K562 (cell line): ENCODE measurements around the gene STRADB. TPM values are rescaled to one million over a fixed set of nuclear protein-coding genes. Genes with fewer than 3 reads are reported as not detected.
A peak's percentile ranks its signal among the peaks of the same experiment; 100 is the strongest.

ENCODE experiments used
- ATAC-seq: fragments of 200-7000 bp; cut with Tn5 transposase; 3 replicates; pipeline ENCODE4 v1.9.1; 2020; ENCODE audit warnings: moderate library complexity
- BruUV-seq: library from RNA; stranded (reverse); fragments of 400-500 nt; replicated peaks from 2 replicates; lab custom pipeline; 2021; lab: Mats Ljungman, UMichigan
- CTCF ChIA-PET: fragments of 300-600 bp; formaldehyde crosslinking; extraction: SDS; loops from one replicate; lab custom pipeline; 2021; ENCODE audit warnings: low intra/inter-chr PET ratio; lab: Yijun Ruan, JAX
- POLR2A ChIA-PET: fragments of 300-600, 350-650 bp; sonication (Branson Sonifier 250); formaldehyde crosslinking; extraction: SDS; loops from one replicate; lab custom pipeline; 2021; ENCODE audit warnings: antibody characterized with exemption, inconsistent platforms; lab: Yijun Ruan, JAX
- DNase-seq, 4 experiments: peaks; one replicate each; pipeline versions ENCODE4 v3.0.0 to v3.0.0-alpha.2; 2011 to 2018; ENCODE audit warnings: low spot score in 3 of 4, mixed read lengths in 3 of 4; ENCODE audit errors: extremely low read depth in 1 of 4
- FAIRE-seq: peaks from 2 replicates; lab custom pipeline; 2011; peaks lifted over from hg19 to GRCh38; lab: Jason Lieb, UNC
- H2AFZ ChIP-seq: 2 replicates; pipeline ENCODE4 v1.6.0; 2011; ENCODE audit warnings: low read depth, low read length, control low read depth, inconsistent platforms
- H3K27ac ChIP-seq: fragments of 200-600 bp; 3 replicates; pipeline ENCODE4 v1.8.0; 2011; ENCODE audit warnings: low read depth, mild to moderate bottlenecking, control low read depth, inconsistent platforms, low read length, moderate library complexity, mixed read lengths; ENCODE audit errors: extremely low read depth
- H3K27me3 ChIP-seq, 2 experiments: fragments of 300-600 bp in 1 of 2; 2 replicates in 1 of 2; 3 replicates in 1 of 2; pipeline versions ENCODE4 v1.6.0 to v1.8.0; 2011; ENCODE audit warnings: inconsistent platforms in 2 of 2, low read length in 2 of 2, mild to moderate bottlenecking in 1 of 2, mixed read lengths in 1 of 2, moderate library complexity in 1 of 2; ENCODE audit not compliant: control insufficient read depth in 2 of 2, insufficient read depth in 2 of 2
- H3K36me3 ChIP-seq: fragments of 300-600 bp; 3 replicates; pipeline ENCODE4 v1.8.0; 2011; ENCODE audit warnings: mild to moderate bottlenecking, low read length, inconsistent platforms; ENCODE audit not compliant: control insufficient read depth, insufficient read depth
- H3K4me1 ChIP-seq, 2 experiments: fragments of 200-600 bp in 1 of 2; replicated peaks in 1 of 2; 2 replicates in 1 of 2; 3 replicates in 1 of 2; pipeline versions ENCODE4 v1.5.1 to v1.8.0; 2011; ENCODE audit warnings: inconsistent platforms in 2 of 2, low read length in 2 of 2, mild to moderate bottlenecking in 1 of 2, mixed read lengths in 1 of 2, moderate library complexity in 1 of 2; ENCODE audit not compliant: control insufficient read depth in 2 of 2, insufficient read depth in 2 of 2
- H3K4me2 ChIP-seq: 2 replicates; pipeline ENCODE4 v1.6.1; 2011; ENCODE audit warnings: low read length, control low read depth, inconsistent platforms, mixed read lengths; ENCODE audit not compliant: insufficient read depth
- H3K4me3 ChIP-seq: fragments of 200-600 bp; sonication (generic), shearing (Covaris generic); 2 replicates; pipeline ENCODE4 v1.5.1; 2016; ENCODE audit warnings: control low read depth, inconsistent platforms
- H3K79me2 ChIP-seq: fragments of 200-600 bp; 3 replicates; pipeline ENCODE4 v1.8.0; 2011; ENCODE audit warnings: low read length, inconsistent platforms; ENCODE audit not compliant: control insufficient read depth, insufficient read depth
- H3K9ac ChIP-seq, 2 experiments: 2 replicates each; pipeline versions ENCODE4 v1.6.0 to v1.6.1; 2011; ENCODE audit warnings: low read depth in 2 of 2, low read length in 2 of 2, control low read depth in 1 of 2, inconsistent platforms in 1 of 2, mild to moderate bottlenecking in 1 of 2, mixed read lengths in 1 of 2; ENCODE audit not compliant: insufficient read depth in 1 of 2
- H3K9me1 ChIP-seq: one replicate; pipeline ENCODE4 v1.6.0; 2011; ENCODE audit warnings: inconsistent platforms, mild to moderate bottlenecking, low read length, moderate library complexity; ENCODE audit not compliant: control insufficient read depth, insufficient read depth
- H3K9me3 ChIP-seq: replicated peaks from 2 replicates; pipeline ENCODE4 v1.5.1; 2011; ENCODE audit warnings: low read depth, low read length, inconsistent platforms; ENCODE audit not compliant: control insufficient read depth, insufficient read depth
- H4K20me1 ChIP-seq: replicated peaks from 2 replicates; pipeline ENCODE4 v1.6.1; 2011; ENCODE audit warnings: low read length, inconsistent platforms, mixed read lengths; ENCODE audit not compliant: control insufficient read depth, insufficient read depth
- ATF3 ChIP-seq, 2 experiments: fragments of 450-650 bp in 1 of 2; sonication (generic) in 1 of 2; formaldehyde crosslinking in 1 of 2; IDR thresholded peaks in 1 of 2; conservative IDR thresholded peaks in 1 of 2; 2 replicates each; pipeline versions ENCODE4 v1.6.1 to v1.8.1; 2016 to 2023; ENCODE audit warnings: mild to moderate bottlenecking in 2 of 2, moderate library complexity in 2 of 2, inconsistent platforms in 1 of 2, missing genetic modification reagents in 1 of 2
- BRD4 ChIP-seq: fragments of 200-600 bp; sonication (generic); IDR thresholded peaks from 2 replicates; pipeline ENCODE4 v1.6.1; 2017; ENCODE audit warnings: inconsistent platforms
- GABPA ChIP-seq: fragments of 200-800 bp; sonication (Bioruptor generic); conservative IDR thresholded peaks from 2 replicates; pipeline ENCODE4 v1.6.1; 2016; ENCODE audit warnings: low read depth, missing genetic modification characterization, missing compliant biosample characterization
- IFI16 ChIP-seq: fragments of 250-450 bp; sonication (Bioruptor Pico); IDR thresholded peaks from 2 replicates; pipeline ENCODE4 v2.1.2; 2022; ENCODE audit warnings: mild to moderate bottlenecking, inconsistent platforms
- KDM1A ChIP-seq, 2 experiments: fragments of 450-650 bp; IDR thresholded peaks; 2 replicates each; pipeline ENCODE4 v1.6.1; 2016; ENCODE audit warnings: mild to moderate bottlenecking in 2 of 2
- KLF1 ChIP-seq: fragments of 450-650 bp; IDR thresholded peaks from 2 replicates; pipeline ENCODE4 v1.6.1; 2016; ENCODE audit warnings: missing genetic modification characterization, missing compliant biosample characterization
- NCOR1 ChIP-seq: fragments of 450-650 bp; IDR thresholded peaks from 2 replicates; pipeline ENCODE4 v1.6.1; 2016; ENCODE audit warnings: mild to moderate bottlenecking, moderate library complexity
- ZFX ChIP-seq: sonication (generic); formaldehyde crosslinking; IDR thresholded peaks from 2 replicates; pipeline ENCODE4 v1.8.0; 2022; ENCODE audit warnings: mild to moderate bottlenecking, missing genetic modification reagents, moderate library complexity
- ZKSCAN8 ChIP-seq: fragments of 200-800 bp; sonication (Bioruptor generic); IDR thresholded peaks from 2 replicates; pipeline ENCODE4 v1.6.1; 2016; ENCODE audit warnings: missing genetic modification characterization, missing compliant biosample characterization
- ZNF583 ChIP-seq: fragments of 250-450 bp; sonication (Bioruptor Pico); IDR thresholded peaks from 2 replicates; pipeline ENCODE4 v1.4.0; 2020
- WGBS: fragments of 100-300 bp; shearing (Covaris generic); methylation state at CpG from one replicate; pipeline ENCODE4 v1.1.6; 2016; ENCODE audit warnings: low coverage, mixed read lengths; ENCODE audit not compliant: insufficient coverage; ENCODE audit errors: missing lambda C conversion rate; 5-methylcytosine and 5-hydroxymethylcytosine counted together
- in situ Hi-C: fragments of 300-500 bp; cut with MboI; formaldehyde crosslinking; loops from 4 replicates; pipeline ENCODE4 v1.15.0; 2018; ENCODE audit warnings: inconsistent platforms, mixed read lengths
- intact Hi-C: fragments of 100-400 bp; cut with micrococcal nuclease; formaldehyde crosslinking; loops from 2 replicates; pipeline ENCODE4 v1.14.2; 2022
- polyA plus RNA-seq, 8 experiments: library from polyadenylated mRNA; depleted of rRNA in 4 of 8; stranded (reverse) in 5 of 8; unstranded in 3 of 8; fragments of >200 nt; fragmentation: Nextera tagmentation in 2 of 8; fragmentation: Illumina TruSeq in 1 of 8; extraction: Ambion mirVana in 2 of 8; extraction: Trizol in 1 of 8; gene quantifications; 2 replicates each; pipeline versions ENCODE4 v1.2.1 to v1.2.3, GENCODE V29; 2011 to 2014; ENCODE audit warnings: inconsistent platforms in 1 of 8, missing spikeins in 1 of 8
- total RNA-seq, 7 experiments: library from RNA; depleted of rRNA in 6 of 7; stranded (reverse); fragments of >200 nt in 6 of 7; fragmentation: Illumina TruSeq in 2 of 7; extraction: Trizol in 2 of 7; gene quantifications; 2 replicates each; pipeline versions ENCODE4 v1.2.1 to v1.2.3, GENCODE V29; 2011 to 2021; ENCODE audit warnings: low replicate concordance in 1 of 7

The STRADB gene
- total and polyA plus RNA-seq, 9 of the 15 experiments (the other 6 are each of a cell fraction or from before 2014, with no cell fraction given) = 6.9 to 30.6 (median 15.7) TPM

GRCh38 chr2:201452058-201452921 lies 750 bp downstream of the STRADB start:
- DNase-seq = peak in 1 of 4 experiments; percentile 29
- ChIA-PET CTCF (no interaction called here), POLR2A (interaction anchor here (0.6 to 2.0 kb wide), 7 partner anchors 11 to 368 kb away, joined by 3 to 17 read pairs (median 3); no protein-coding TSS in a partner anchor)
- intact Hi-C loops = loop anchor here (5.0 kb wide), 1 partner anchor 45 kb away; no protein-coding TSS in a partner anchor
- H3K79me2 ChIP-seq = peaks cover 21% of the 10 kb centered on the region
- in situ Hi-C loops = no loop called here
- no peaks in the 10 kb centered on the region for H3K27me3 ChIP-seq
- H3K4me3 ChIP-seq = peak overlapping the region; percentile 98
- H3K27ac ChIP-seq = peak overlapping the region; percentile 65; the same call in 2 of the 3 replicates
- ATAC-seq = peak; percentile 59; the same call in 2 of the 3 replicates
- 11% methylated on average over 26 of the region's 49 CpGs for WGBS
- no peaks in the 10 kb centered on the region for H3K9me1 ChIP-seq
- peak overlapping the region; percentile 69 to 96 for H3K9ac ChIP-seq
- no peaks in the 10 kb centered on the region for H3K9me3 ChIP-seq
- TSS peak; percentile 56 for BruUV-seq
- H3K4me2 ChIP-seq = peak overlapping the region; percentile 76
- no peak for FAIRE-seq
- H3K4me1 ChIP-seq = peaks cover 7 to 10% of the 10 kb centered on the region in 2 experiments; a peak in 3 of 5 replicates
- H3K36me3 ChIP-seq = no peaks in the 10 kb centered on the region
- H2AFZ ChIP-seq = peak overlapping the region; percentile 84
- no peaks in the 10 kb centered on the region for H4K20me1 ChIP-seq
- TF ChIP-seq KDM1A (IDR thresholded peaks at IDR 0.05) = no peak
- TF ChIP-seq ZKSCAN8 (CRISPR knock-in tag) = peak; percentile 95
- peak; percentile 33; the same call in 1 of the 2 replicates for TF ChIP-seq ATF3 (IDR thresholded peaks at IDR 0.05)
- TF ChIP-seq ATF3 (CRISPR knock-in tag; conservative IDR thresholded peaks at IDR 0.05) = no peak
- TF ChIP-seq KLF1 (tag) = no peak
- TF ChIP-seq GABPA (tag) = no peak
- TF ChIP-seq ZFX (CRISPR knock-in tag) = peak; percentile 64
- no peak for TF ChIP-seq NCOR1
- TF ChIP-seq BRD4 = no peak
- TF ChIP-seq ZNF583 (CRISPR knock-in tag) = peak; percentile 26; the same call in 1 of the 2 replicates
- no peak for TF ChIP-seq IFI16
